PC-3 (cell line): ENCODE data around the gene TMEM207. TPM values are rescaled to one million over a fixed set of nuclear protein-coding genes. Genes with fewer than 3 reads are reported as not detected.

ENCODE experiments used
- ATAC-seq: fragments of 200-7000 bp; cut with Tn5 transposase; 2 replicates; pipeline ENCODE4 v1.9.1; 2020; ENCODE audit warnings: mild to moderate bottlenecking, moderate library complexity
- BruUV-seq: library from RNA; stranded (reverse); fragments of 400-500 nt; replicated peaks from 2 replicates; lab custom pipeline; 2021; lab: Mats Ljungman, UMichigan
- CTCF ChIA-PET: fragments of 300-600 bp; sonication (Branson Sonifier 250); formaldehyde crosslinking; loops from one replicate; lab custom pipeline; 2022; ENCODE audit warnings: antibody characterized with exemption; lab: Charles Lee
- POLR2A ChIA-PET: fragments of 300-600 bp; sonication (Branson Sonifier 250); formaldehyde crosslinking; loops from one replicate; lab custom pipeline; 2022; ENCODE audit warnings: antibody characterized with exemption; ENCODE audit not compliant: unreplicated experiment; lab: Charles Lee
- DNase-seq: peaks from one replicate; pipeline ENCODE4 v3.0.0-alpha.2; 2015
- H2AFZ ChIP-seq: fragments of 300-600 bp; sonication (generic); 2 replicates; pipeline ENCODE4 v1.6.0; 2016; ENCODE audit warnings: antibody characterized with exemption, low read length
- H3F3A ChIP-seq: fragments of 300-600 bp; sonication (generic); one replicate; pipeline ENCODE4 v1.6.0; 2017; ENCODE audit warnings: antibody characterized with exemption, low read length, control low read depth, mild to moderate bottlenecking; ENCODE audit not compliant: unreplicated experiment
- H3K27ac ChIP-seq: fragments of 300-600 bp; sonication (generic); 2 replicates; pipeline ENCODE4 v1.5.1; 2016; ENCODE audit warnings: mild to moderate bottlenecking, low read length
- H3K27me3 ChIP-seq: fragments of 300-600 bp; sonication (generic); 2 replicates; pipeline ENCODE4 v1.6.1; 2016; ENCODE audit warnings: low read length, mixed read lengths
- H3K36me3 ChIP-seq: fragments of 300-600 bp; sonication (generic); 2 replicates; pipeline ENCODE4 v1.6.1; 2016; ENCODE audit warnings: low read depth, mixed run types, low read length, mixed read lengths
- H3K4me1 ChIP-seq: fragments of 300-600 bp; sonication (generic); 2 replicates; pipeline ENCODE4 v1.5.1; 2016; ENCODE audit warnings: low read length; ENCODE audit not compliant: insufficient read depth
- H3K4me2 ChIP-seq: fragments of 300-600 bp; sonication (generic); 2 replicates; pipeline ENCODE4 v1.6.0; 2016; ENCODE audit warnings: low read length
- H3K4me3 ChIP-seq: fragments of 300-600 bp; sonication (generic); 2 replicates; pipeline ENCODE4 v1.5.1; 2016; ENCODE audit warnings: mild to moderate bottlenecking, low read length, mixed read lengths
- H3K79me2 ChIP-seq: fragments of 300-600 bp; sonication (generic); 2 replicates; pipeline ENCODE4 v1.6.1; 2017; ENCODE audit warnings: low read length, mixed read lengths
- H3K9ac ChIP-seq: fragments of 300-600 bp; sonication (generic); 2 replicates; pipeline ENCODE4 v1.6.0; 2016; ENCODE audit warnings: mild to moderate bottlenecking, low read length
- H3K9me2 ChIP-seq: fragments of 300-600 bp; sonication (generic); replicated peaks from 2 replicates; pipeline ENCODE4 v1.6.1; 2016; ENCODE audit warnings: mixed run types, low read length, mixed read lengths
- H3K9me3 ChIP-seq: fragments of 300-600 bp; sonication (generic); 2 replicates; pipeline ENCODE4 v1.6.1; 2016; ENCODE audit warnings: low read length, mixed read lengths
- H4K20me1 ChIP-seq: fragments of 300-600 bp; sonication (generic); 2 replicates; pipeline ENCODE4 v1.6.1; 2016; ENCODE audit warnings: low read length, mixed read lengths
- EZH2 ChIP-seq: fragments of 300-600 bp; sonication (generic); IDR thresholded peaks from one replicate; pipeline ENCODE4 v1.6.1; 2017; ENCODE audit warnings: antibody characterized with exemption, mild to moderate bottlenecking, low read length; ENCODE audit not compliant: unreplicated experiment
- EZH2phosphoT487 ChIP-seq: fragments of 300-600 bp; sonication (generic); IDR thresholded peaks from 2 replicates; pipeline ENCODE4 v1.6.1; 2018; ENCODE audit warnings: mild to moderate bottlenecking, antibody characterized with exemption, low read length, borderline replicate concordance
- intact Hi-C: fragments of 100-400 bp; cut with micrococcal nuclease; formaldehyde crosslinking; loops from 2 replicates; pipeline ENCODE4 v1.9.0; 2023
- total RNA-seq: library from RNA; depleted of rRNA; stranded (reverse); fragments of >200 nt; gene quantifications from 2 replicates; pipeline ENCODE4 v1.2.3, GENCODE V29; 2014
- TF ChIP-seq, protein P1 (sequence below): fragments of 300-600 bp; sonication (generic); conservative IDR thresholded peaks from 2 replicates; pipeline ENCODE4 v1.5.1; 2017; ENCODE audit warnings: antibody characterized with exemption, low read depth, mild to moderate bottlenecking, low read length

TMEM207 gene
- total RNA-seq, 1 experiment from 2014 or later: not detected

- Histone ChIP-seq H3K27ac (no peak overlapping the region), H4K20me1 (no peaks in the 10 kb centered on the region), H3K36me3 (no peaks in the 10 kb centered on the region), H3K79me2 (no peaks in the 10 kb centered on the region), H3K9me2 (no peaks in the 10 kb centered on the region), H3K9me3 (no peaks in the 10 kb centered on the region), H3K4me3 (no peak overlapping the region), H2AFZ (no peak overlapping the region), H3K9ac (no peak overlapping the region), H3F3A (no peaks in the 10 kb centered on the region), H3K4me2 (no peak overlapping the region), H3K27me3 (no peaks in the 10 kb centered on the region), H3K4me1 (no peaks in the 10 kb centered on the region)
- POLR2A ChIA-PET: no interaction called here
- no TSS peak for BruUV-seq
- no peak for ATAC-seq
- no peak for TF ChIP-seq EZH2
- CTCF ChIA-PET: no interaction called here
- intact Hi-C loops: no loop called here
- no peak for DNase-seq
These were observed 6.1 kb upstream of the TMEM207 start for GRCh38 chr3:190455828-190456227.

DNA sequence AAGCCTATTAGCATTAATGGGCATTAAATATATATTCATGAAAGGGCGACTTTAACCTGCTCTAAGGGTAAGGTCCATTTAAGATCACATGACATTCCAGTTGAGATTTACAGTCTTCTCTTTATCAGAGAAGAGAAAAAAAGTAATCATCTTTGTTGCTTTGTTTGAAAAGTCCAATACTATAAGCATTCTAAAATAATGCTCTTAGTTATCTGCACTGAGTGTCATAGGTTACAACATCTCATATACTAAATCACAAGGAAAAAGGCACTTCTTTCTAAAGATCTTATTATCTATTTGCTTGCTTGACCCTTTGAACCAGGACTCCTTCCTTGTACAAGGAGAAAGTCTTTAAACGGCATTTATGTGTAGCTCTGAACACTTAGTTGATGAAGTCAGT, 1.4 kb downstream of the TMEM207 start:
- no peaks in the 10 kb centered on the region for H4K20me1 ChIP-seq
- H3K4me1 ChIP-seq: peaks cover 14% of the 10 kb centered on the region; the same call in 1 of the 2 replicates
- ChIA-PET POLR2A (no interaction called here), CTCF (interaction anchor here (0.6 kb wide), 1 partner anchor 1070 kb away, joined by 3 read pairs; no protein-coding TSS in a partner anchor)
- no peaks in the 10 kb centered on the region for H3F3A ChIP-seq
- H3K9me3 ChIP-seq: no peaks in the 10 kb centered on the region
- no peak for TF ChIP-seq EZH2phosphoT487
- TF ChIP-seq EZH2: no peak
- TF ChIP-seq, protein P1, sequence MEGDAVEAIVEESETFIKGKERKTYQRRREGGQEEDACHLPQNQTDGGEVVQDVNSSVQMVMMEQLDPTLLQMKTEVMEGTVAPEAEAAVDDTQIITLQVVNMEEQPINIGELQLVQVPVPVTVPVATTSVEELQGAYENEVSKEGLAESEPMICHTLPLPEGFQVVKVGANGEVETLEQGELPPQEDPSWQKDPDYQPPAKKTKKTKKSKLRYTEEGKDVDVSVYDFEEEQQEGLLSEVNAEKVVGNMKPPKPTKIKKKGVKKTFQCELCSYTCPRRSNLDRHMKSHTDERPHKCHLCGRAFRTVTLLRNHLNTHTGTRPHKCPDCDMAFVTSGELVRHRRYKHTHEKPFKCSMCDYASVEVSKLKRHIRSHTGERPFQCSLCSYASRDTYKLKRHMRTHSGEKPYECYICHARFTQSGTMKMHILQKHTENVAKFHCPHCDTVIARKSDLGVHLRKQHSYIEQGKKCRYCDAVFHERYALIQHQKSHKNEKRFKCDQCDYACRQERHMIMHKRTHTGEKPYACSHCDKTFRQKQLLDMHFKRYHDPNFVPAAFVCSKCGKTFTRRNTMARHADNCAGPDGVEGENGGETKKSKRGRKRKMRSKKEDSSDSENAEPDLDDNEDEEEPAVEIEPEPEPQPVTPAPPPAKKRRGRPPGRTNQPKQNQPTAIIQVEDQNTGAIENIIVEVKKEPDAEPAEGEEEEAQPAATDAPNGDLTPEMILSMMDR: no peak
- H3K27ac ChIP-seq: no peak overlapping the region
- no peaks in the 10 kb centered on the region for H3K27me3 ChIP-seq
- H3K79me2 ChIP-seq: no peaks in the 10 kb centered on the region
- DNase-seq (no peak), ATAC-seq (no peak)
- H3K4me2 ChIP-seq: no peak overlapping the region
- no peak overlapping the region for H3K4me3 ChIP-seq
- H3K9me2 ChIP-seq: no peaks in the 10 kb centered on the region
- no peak overlapping the region for H3K9ac ChIP-seq
- H3K36me3 ChIP-seq: no peaks in the 10 kb centered on the region
- no TSS peak for BruUV-seq
- no peak overlapping the region for H2AFZ ChIP-seq
- intact Hi-C loops: loop anchor here (5.0 kb wide), 1 partner anchor 64 kb away; the partner anchor contains the start of gene IL1RAP

GRCh38 chr3:190446573-190447279, 3.0 kb downstream of the TMEM207 start:
- Histone ChIP-seq H3F3A (no peaks in the 10 kb centered on the region), H3K27me3 (no peaks in the 10 kb centered on the region), H2AFZ (no peak overlapping the region), H3K9me3 (no peaks in the 10 kb centered on the region), H4K20me1 (no peaks in the 10 kb centered on the region), H3K4me3 (no peak overlapping the region), H3K79me2 (no peaks in the 10 kb centered on the region), H3K36me3 (no peaks in the 10 kb centered on the region), H3K9ac (no peak overlapping the region), H3K27ac (no peak overlapping the region), H3K4me2 (0 out of 2 replicates have a peak overlapping the region, but pooled peaks have one; percentile 9), H3K9me2 (no peaks in the 10 kb centered on the region), H3K4me1 (peaks cover 14% of the 10 kb centered on the region; the same call in 1 of the 2 replicates)
- no peak for DNase-seq
- no peak for ATAC-seq
- intact Hi-C loops: loop anchor here (5.0 kb wide), 1 partner anchor 66 kb away; the partner anchor contains the start of gene IL1RAP
- TF ChIP-seq, protein P1: no peak
- TF ChIP-seq EZH2 (no peak), EZH2phosphoT487 (no peak)
- BruUV-seq: no TSS peak
- POLR2A ChIA-PET: no interaction called here
- CTCF ChIA-PET: no interaction called here
